ENCODE results near the gene TNRC6A. TPM values are rescaled to one million over a fixed set of nuclear protein-coding genes. Genes with fewer than 3 reads are reported as not detected.

Gene TNRC6A
- total and polyA plus RNA-seq, 10 of the 15 experiments (the other 5 are each of a cell fraction or from before 2014, with no cell fraction given), result 4.6 to 41.3 (median 29.7) TPM

DNA sequence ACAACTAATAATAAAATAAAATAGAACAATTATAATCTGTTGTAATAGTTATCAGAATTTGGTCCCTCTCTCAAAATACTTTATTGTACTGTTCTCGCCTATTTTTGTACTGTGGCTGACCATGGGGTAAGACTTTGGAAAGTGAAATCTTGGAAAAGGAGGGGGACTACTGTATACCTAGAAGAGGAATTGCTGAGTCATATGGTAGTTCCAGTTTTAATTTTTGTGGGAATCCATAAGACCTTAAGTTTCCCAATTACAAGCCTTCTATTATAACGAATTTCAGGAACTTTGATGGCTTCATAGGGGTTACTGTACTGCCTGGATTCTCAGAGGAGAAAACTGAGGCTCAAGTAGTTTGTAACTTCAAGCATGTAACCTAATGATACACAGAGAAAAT is 35.5 kb downstream of the TNRC6A start:
- Histone ChIP-seq H3K9me3 (replicated peaks; ENCODE audit: control insufficient read depth, insufficient read depth, low read length) (no peaks in the 10 kb centered on the region), H4K20me1 (ENCODE audit: control insufficient read depth, insufficient read depth) (no peaks in the 10 kb centered on the region), H3K4me3 (no peak overlapping the region), H3K4me1 (ENCODE audit: control insufficient read depth, insufficient read depth, low read length) (no peaks in the 10 kb centered on the region), H3K4me2 (ENCODE audit: control insufficient read depth, insufficient read depth) (no peak overlapping the region), H3K9ac (ENCODE audit: control insufficient read depth, insufficient read depth, low read length) (no peak overlapping the region), H3K36me3 (ENCODE audit: control insufficient read depth in 2 of 2, insufficient read depth in 2 of 2, low read length in 1 of 2) (peaks cover 2 to 13% of the 10 kb centered on the region in 2 experiments; a peak in 3 of 4 replicates), H2AFZ (ENCODE audit: control insufficient read depth, low read depth, low read length) (no peak overlapping the region), H3K27me3 (replicated peaks in 1 of 2; ENCODE audit: control insufficient read depth in 2 of 2, insufficient read depth in 2 of 2, low read length in 1 of 2) (no peaks in the 10 kb centered on the region), H3K79me2 (ENCODE audit: control insufficient read depth, insufficient read depth, low read length) (no peaks in the 10 kb centered on the region; the same call in 1 of the 2 replicates), H3K27ac (ENCODE audit: control insufficient read depth, insufficient read depth) (no peak overlapping the region)
- FAIRE-seq (no peak), DNase-seq (ENCODE audit: low read depth, low spot score) (no peak), ATAC-seq (no peak)
- ChIA-PET SMC1A (ENCODE audit: uncharacterized antibody, unreplicated experiment) (no interaction called here), RAD21 (ENCODE audit: unreplicated experiment) (no interaction called here), CTCF (no interaction called here), POLR2A (no interaction called here)
- BruUV-seq (replicated peaks), result no TSS peak
- intact Hi-C loops (cut with micrococcal nuclease; ENCODE audit: unreplicated experiment), result no loop called here
- in situ Hi-C loops (cut with MboI), result no loop called here
- WGBS (ENCODE audit: insufficient coverage, insufficient replicate concordance, low lambda C conversion rate, missing lambda C conversion rate), result 94% methylated on average over 2 of the region's 2 CpGs
- TF ChIP-seq KAT2A (conservative IDR thresholded peaks at IDR 0.05; ENCODE audit: control insufficient read depth, low read depth, low read length), result no peak
- TF ChIP-seq, protein P1, sequence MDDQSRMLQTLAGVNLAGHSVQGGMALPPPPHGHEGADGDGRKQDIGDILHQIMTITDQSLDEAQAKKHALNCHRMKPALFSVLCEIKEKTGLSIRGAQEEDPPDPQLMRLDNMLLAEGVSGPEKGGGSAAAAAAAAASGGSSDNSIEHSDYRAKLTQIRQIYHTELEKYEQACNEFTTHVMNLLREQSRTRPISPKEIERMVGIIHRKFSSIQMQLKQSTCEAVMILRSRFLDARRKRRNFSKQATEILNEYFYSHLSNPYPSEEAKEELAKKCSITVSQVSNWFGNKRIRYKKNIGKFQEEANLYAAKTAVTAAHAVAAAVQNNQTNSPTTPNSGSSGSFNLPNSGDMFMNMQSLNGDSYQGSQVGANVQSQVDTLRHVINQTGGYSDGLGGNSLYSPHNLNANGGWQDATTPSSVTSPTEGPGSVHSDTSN (IDR thresholded peaks at IDR 0.05; ENCODE audit: insufficient replicate concordance, low read depth, low read length), result no peak
- TF ChIP-seq, protein P2, sequence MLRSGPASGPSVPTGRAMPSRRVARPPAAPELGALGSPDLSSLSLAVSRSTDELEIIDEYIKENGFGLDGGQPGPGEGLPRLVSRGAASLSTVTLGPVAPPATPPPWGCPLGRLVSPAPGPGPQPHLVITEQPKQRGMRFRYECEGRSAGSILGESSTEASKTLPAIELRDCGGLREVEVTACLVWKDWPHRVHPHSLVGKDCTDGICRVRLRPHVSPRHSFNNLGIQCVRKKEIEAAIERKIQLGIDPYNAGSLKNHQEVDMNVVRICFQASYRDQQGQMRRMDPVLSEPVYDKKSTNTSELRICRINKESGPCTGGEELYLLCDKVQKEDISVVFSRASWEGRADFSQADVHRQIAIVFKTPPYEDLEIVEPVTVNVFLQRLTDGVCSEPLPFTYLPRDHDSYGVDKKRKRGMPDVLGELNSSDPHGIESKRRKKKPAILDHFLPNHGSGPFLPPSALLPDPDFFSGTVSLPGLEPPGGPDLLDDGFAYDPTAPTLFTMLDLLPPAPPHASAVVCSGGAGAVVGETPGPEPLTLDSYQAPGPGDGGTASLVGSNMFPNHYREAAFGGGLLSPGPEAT (IDR thresholded peaks at IDR 0.05; ENCODE audit: low read depth), result no peak
- no peak for TF ChIP-seq SMAD1 (IDR thresholded peaks at IDR 0.05; ENCODE audit: low read depth, partially characterized antibody)
- TF ChIP-seq STAT1 (conservative IDR thresholded peaks at IDR 0.05), result no peak
- no peak for TF ChIP-seq IKZF1 (conservative IDR thresholded peaks at IDR 0.05)
- no peak for TF ChIP-seq SPI1 (IDR thresholded peaks at IDR 0.05; ENCODE audit: borderline replicate concordance, insufficient read depth, low read depth, low read length)
- TF ChIP-seq CHD1 (IDR thresholded peaks at IDR 0.05; ENCODE audit: low read depth, low read length), result no peak
- TF ChIP-seq PAX5 (IDR thresholded peaks at IDR 0.05; ENCODE audit: borderline replicate concordance, low read depth, low read length), result no peak
- TF ChIP-seq JUNB (IDR thresholded peaks at IDR 0.05), result no peak
- TF ChIP-seq NFYA (IDR thresholded peaks at IDR 0.05; ENCODE audit: borderline replicate concordance, low read depth, low read length), result no peak
- no peak for TF ChIP-seq MEF2B (IDR thresholded peaks at IDR 0.05; ENCODE audit: partially characterized antibody, poor library complexity, severe bottlenecking)
- TF ChIP-seq MTA3 (IDR thresholded peaks at IDR 0.05; ENCODE audit: borderline replicate concordance, low read length), result no peak
- TF ChIP-seq SIX5 (IDR thresholded peaks at IDR 0.05; ENCODE audit: low read depth, low read length, severe bottlenecking), result no peak
- no peak for TF ChIP-seq ETV6 (conservative IDR thresholded peaks at IDR 0.05 in 1 of 2, IDR thresholded peaks at IDR 0.05 in 1 of 2; ENCODE audit: borderline replicate concordance in 1 of 2, low read depth in 1 of 2)
- TF ChIP-seq NFXL1 (IDR thresholded peaks at IDR 0.05; ENCODE audit: borderline replicate concordance), result no peak
